Measurements from ENCODE around the gene MGLL.
"Not testable (repeated sequence)": the region's sequence is repeated elsewhere in the genome, so short reads cannot be mapped to it uniquely, and the experiment has no call there.

MGLL gene

DNA sequence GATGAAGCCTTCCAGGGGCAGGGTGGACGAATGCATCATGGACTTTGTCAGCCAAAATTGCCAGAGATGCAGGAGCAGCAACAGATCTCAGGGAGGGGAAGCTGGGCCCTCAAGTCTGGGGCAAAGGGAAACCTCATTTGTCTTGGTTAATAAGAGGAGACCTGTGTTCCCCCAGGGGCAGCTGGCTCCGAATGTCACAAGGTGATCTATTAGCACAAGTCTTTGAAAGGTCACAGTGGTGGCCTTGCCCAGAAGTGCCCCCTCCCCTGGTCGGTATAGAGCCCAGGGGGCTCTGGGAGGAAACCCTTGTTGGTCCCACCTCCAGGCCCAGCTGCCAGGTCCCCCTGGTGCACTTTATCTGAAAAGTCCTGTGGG, 103.4 kb downstream of the MGLL start:
- DNase-seq = no peak

DNA sequence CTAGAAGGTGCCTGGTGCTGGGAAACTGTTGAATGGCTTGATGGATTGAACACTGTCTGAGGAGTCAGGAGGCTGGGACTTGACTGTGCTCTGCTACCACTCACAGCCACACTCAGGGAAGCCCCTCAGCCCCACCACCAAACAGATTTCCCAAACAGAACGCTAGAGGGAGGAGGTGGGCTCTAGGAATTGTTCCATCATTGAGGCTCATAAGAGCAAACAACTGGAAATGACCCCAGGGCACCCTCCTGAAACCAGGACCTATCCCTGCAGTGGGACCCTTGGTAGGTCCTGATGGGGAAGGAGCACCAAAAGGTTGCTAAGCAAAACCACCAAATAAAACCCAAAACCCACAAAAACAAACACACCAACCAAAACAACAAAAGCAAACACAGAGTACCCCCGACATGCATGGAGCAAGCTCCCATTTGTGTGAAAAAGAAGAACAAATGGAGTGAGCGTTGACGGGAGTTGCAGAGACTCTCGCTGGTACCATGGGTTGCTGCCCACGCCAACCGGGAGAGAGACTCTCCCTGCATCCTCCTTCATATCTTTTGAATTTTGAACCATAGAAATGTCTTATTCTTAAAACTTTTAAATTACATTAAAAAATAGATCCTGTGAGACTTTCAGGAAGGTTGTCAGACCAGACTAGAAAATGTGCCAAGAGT, 103.9 kb downstream of the MGLL start:
- DNase-seq = no peak

DNA sequence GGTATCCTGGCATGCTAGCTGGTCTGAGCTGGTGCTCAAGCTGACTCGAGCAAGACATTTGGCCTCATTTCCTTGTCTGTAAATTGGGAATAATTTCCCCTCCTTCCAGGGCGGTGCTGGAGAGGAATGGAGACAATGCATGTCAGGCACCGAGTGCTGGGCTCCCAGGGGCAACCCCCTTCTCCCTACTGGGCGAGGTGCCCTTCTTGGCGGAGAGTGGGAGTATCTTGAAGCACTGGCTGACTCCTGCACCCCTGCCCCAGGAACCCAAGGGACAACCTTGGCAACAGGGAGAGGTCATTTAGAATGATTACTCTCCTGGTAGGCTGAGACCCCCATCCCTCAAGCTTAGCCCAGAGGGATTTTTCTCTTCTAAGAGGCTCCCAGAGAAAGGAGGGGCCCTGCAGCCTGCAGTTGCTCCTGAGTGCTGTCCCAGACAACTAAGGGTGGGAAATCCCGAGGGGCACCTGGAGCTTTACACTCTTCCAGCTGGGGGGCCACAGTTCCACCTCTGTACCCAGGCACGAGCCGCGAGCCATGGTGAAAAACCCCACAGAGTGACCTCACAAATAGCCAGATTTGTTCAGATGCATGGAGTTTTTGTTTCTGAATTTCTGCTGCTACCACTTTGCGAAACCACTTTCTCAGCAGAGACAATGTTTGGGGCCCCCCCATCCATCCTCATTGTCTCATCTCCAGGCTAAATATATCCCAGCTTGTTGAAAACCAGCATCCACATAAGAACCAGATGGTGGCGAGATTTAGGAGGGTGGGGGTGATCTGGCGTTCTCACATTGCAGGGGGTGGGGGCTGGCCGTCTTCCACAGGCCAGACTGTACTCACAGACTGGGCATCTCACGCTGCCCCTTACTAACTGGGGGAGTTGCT, 104.7 kb downstream of the MGLL start:
- DNase-seq = no peak

DNA sequence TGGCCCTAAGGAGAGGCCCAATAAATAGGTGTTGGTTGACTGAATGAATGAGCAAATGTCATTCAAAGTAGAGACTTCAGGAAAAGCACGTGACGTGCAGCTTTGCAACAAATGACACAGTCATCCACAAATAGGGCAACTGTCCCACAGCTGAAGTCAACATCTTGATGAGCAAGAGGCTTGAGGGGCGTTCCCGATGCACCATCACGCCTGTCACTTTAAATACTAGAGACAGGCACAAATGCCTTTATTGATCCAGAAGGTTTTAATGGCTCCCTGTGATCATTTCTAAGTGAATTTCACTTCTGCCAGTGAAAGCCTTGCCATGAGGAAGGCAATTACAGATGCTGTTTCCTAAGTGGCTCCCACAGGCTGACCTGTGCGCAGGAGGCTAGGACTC, 105.9 kb downstream of the MGLL start:
- no peak for DNase-seq

DNA sequence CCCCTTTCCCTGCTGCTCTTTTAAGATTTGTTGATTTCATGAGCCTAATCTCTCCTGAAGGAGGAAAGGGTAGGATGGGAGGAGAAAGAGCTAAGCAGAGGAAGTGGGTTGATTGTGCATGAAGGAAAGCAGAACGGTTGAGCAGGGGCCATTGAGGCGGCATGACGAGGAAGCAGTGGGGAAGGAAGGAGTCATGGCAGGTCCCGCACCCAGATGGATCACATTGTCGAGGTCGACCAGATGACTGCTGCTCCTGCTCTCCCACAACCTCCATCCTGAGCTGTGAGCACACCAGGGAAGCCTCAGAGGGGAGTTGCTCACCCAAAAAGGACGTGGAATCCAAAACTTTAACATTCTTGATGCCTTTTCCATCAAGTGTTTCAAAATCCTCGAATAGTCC, 106.8 kb downstream of the MGLL start:
- DNase-seq = no peak

DNA sequence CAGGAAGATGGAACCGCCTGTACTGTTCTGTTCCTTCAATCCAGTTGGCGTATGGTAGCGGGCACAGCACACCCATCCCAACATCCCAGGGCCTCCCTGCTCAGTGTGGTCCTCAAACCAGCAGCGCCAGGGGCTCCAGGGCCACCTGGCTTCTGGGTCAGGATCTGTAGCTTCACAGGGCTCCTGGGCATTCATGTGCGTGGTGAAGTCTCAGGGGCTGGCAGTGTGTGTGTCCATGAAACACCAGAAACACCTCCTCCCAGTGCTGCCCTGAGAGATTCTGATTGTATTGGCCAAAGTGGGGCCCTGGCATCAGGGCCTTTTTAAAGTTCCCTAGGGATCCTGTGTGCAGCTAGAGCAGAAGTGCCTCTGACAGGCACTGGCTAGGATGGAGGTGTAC, 107.4 kb downstream of the MGLL start:
- DNase-seq = no peak

DNA sequence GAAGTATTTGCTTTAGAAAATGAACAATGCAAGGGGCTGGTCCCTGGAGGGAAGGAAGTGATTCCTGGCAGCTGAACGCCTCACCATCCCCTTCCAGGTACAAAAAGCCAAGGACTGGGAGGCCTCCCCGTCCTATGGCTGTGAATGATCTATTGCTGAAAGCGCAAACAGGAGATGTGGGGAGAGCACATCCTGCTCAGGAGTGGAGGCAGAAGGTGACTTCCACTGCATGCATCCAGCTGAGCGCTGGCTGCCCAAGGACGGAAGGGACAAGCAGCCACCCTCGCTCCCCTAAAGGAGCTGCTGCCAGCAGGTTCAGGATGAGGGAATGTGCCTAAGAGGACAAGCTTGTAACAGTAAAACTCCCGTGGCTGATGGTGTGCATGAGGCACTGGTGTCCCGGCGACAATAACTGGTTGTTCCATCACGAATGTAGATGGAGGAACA, 108.2 kb downstream of the MGLL start:
- DNase-seq = no peak

DNA sequence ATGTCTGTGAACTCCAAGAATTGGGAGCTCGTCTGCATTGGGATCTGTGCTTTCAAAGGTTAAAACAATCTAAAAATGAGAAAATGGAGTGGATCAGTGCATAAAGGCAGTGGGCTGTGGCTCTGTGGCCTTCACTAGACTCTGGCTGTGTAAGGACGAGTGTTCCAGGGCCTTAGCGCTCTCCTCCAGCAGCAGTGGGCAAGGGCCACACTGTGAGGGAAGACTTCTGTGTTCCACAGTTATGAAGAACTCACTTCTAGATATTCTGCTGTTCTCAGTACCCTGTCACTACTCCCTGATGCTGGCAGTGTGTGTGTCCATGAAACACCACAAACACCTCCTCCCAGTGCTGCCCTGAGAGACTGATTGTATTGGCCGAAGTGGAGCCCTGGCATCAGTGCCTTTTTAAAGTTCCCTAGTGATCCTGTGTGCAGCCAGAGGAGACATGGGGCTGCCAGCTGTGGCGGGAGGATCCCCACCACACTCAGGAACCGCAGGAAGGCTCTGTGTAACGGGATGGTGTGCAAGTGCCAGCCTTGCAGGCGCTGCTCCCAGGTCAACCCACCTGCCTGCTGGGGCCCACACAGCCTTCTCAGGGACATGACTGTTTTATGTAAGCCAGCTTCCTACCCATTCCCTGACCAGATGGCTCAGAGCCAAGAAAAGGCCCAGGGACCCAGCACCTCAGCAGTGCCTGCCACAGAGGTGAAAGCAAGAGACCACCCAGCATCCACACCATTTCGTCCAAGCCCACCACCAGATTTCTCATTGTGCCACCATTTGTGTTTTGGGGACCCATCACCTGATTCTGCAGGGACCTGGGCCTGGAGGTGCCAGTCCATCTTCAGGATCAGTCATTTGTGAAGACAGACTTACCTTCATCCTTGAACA, 109.2 kb downstream of the MGLL start:
- DNase-seq = no peak

DNA sequence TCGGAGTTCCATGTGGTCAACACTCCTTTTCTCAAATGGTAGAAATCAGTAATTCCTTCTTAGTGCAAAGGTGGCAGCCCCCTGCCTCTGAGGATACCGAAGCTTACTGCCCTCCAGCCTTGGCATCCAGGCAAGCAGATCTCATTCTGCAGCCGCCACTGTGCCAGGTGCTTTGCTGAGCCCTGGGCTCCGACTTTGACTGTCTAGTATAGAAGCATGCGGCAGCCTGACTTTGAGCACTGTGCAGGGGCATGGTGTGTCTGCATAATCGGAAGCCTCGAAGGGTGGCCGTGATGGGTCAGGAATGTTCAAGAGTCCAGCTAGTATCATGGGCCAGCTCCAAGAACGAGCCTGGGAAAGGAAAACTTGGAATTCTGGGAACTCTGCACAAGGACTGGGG, 109.9 kb downstream of the MGLL start:
- no peak for DNase-seq

DNA sequence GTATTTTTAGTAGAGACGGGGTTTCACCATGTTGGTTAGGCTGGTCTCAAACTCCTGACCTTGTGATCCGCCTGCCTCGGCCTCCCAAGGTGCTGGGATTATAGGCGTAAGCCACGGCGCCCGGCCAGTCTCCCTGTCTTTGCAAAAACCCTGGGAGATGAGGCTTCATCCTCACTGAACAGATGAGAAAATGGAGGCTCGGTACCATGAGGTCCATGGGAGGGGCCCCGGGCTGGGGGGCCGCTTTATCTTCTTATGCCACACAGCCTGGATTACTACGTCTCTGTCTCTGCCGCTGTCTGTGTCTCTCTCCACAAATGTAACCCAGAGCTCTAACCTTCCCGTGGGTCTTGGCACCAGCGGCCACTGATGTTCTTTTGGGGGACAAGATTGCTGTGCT, 110.4 kb downstream of the MGLL start:
- DNase-seq = no peak

DNA sequence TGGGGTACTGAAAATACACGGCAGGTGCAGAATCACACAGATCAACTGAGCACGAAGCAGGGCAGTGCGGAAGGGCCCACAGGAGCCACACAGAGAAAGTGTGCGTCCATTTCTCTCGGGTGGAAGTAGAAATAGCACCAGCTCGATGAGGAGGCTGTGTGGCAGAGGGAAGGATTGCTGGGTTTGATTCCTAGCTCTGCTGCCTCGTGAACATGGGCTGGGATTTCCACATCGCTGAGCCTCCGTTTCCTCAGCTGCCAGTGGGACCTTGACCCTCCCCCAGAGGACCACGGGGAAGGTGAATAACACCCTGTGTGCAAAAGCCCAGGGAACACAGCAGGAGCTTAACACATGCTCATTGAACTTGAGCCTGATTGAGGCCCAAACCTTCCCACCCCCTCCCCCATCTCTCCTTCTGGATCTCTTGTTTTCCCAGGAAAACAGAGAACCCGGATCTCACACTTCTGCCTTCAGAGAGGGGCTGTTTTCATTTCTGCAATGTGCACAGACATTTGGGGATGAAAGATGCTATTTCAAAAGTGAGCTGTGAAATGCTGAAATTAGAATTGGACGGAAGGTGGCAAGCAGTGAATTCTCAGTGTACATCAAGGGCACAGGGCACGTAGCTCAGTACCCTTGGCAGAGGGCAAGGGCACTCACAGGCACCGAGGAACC, 111.2 kb downstream of the MGLL start:
- no peak for DNase-seq

DNA sequence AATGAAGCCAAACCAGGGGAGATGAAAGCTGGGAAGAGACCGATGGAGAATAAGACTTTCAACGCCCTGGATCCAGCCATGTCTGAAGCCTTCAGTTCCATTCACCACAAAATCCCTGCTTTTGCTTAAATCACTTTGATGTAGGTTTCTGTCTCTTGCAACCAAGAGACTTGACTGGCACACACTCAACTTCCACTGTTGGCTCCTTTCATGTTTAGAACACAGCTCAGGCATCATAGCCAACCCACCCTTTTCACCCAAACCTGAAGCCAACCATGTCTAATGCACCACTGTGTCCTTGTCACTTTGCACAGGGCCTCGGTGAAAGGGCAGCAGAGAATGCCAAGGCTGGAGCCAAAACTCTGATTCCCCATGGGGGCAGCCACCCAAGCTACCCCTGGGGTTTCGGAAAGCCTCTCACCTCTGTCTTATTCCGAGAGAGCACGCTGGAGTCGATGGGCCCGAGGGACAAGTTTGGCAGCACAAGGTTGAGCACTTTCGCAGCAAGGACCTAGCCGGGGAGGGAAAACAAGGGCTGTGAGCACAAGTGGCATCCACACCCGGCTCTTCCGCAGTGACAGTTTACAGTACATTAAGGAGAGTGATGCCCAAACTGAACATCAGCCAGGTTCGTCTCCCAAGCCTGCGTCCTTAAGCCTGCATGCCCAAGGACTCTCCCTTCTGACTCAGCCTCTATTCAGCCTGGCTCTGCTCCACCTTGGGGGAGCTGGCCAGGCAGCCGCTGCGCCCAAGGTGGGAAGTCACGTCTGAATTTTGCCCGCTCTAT, 112.0 kb downstream of the MGLL start:
- no peak for DNase-seq

DNA sequence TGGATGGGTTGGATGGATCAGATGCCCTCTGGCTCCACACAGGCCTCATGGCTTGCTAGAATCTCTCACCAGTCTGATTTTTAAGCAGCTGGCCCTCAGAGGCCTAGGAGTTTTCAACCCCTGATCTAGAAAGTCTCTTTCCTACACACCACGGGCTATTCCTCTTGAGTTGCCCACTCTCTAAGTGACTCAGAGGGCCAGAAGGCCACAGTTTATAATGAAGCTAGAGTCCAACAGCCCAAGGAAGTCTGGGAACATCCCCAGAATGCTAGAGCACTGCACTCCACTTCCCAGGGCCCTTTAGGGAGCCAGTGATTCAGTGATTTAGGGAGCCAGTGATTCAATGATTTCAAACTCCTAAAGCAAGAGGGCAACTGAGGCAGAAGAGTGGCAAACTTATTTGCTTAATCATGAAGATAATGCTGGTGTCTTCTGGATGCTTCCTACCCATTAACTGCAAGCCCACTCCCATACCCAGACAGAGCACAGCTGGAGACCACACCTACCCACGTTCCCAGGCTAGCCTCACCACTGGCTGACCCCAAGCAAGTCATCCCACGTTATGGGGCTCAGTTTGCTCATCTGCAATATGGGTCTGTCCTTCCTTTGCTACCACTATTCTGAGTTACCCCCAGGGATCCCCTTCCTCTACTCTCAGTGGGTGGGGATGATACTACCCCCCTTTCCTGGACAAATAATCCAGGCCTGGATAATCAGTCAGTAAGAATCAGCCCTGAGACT, 112.8 kb downstream of the MGLL start:
- DNase-seq = no peak

DNA sequence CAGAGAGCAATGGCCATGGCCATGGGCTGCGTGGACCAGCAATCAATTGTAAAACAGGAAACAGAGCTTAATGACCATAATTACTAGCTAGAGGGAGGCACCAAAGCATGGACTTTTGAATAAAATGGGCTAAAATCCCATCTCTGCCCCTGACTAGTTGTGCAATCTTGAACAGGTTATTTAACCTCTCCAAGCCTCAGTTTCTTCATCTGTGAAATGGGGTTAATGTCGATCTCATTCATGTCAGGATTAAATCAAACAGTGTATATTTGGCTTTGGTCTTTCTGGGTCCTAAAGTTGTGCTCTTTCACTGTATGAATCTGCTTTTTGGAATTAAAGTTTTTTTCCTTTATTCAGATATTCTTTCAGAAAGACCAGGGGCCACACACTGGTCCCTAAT, 113.5 kb downstream of the MGLL start:
- no peak for DNase-seq

DNA sequence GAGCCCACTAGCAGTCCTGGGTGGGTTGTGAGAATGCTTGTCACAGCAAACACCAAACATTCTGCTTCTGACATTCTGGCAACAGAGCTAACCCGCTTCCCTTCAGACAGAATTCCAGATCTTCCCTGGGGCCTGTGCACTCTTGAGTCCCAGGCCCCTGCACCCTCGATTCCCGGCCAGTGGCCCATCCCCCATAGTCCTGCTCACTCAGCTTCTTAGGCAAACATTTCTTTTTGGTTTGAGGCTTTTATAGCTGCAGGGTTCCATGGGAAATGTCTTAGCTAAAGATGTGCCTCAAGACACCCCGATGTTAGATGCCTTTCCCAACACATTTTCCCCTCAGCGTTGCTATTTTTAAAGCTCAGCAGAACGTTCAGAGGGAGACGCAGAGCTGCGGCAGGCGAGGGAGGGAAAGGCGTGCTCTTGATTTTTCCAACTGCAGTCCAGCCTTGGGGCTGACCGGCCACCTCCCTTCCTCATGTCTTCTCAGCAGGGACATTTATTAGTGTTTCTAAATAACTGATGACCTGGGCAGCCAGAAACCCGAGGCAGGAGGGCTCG, 114.4 kb downstream of the MGLL start:
- DNase-seq = no peak

DNA sequence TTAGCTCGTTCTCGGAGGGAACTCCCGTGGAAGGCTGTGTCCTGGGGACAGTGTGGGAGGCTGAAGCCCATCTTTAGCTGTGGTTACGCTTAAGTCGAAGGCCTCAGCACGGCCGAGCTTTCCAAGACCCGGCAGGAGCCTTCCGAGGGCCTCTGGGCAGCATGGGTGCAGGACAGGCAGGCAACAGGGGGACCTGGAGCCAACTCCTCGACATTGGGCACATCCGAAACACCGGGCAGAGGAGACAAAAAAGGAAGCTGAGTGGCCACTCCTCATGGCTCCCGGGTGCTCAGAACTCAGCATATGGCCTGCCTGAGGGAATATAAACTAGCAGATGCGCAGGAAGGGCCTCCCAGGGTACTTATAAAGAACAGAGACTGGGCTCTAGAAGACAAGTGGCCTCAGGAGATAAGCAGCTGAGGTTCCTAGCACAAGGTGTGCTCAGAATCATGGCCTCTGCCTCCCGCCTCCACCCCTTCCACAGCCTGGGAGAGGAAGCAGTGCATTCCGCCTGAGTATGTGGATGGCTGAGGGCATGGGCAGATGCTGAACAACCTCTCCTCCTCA, 115.4 kb downstream of the MGLL start:
- DNase-seq = no peak

DNA sequence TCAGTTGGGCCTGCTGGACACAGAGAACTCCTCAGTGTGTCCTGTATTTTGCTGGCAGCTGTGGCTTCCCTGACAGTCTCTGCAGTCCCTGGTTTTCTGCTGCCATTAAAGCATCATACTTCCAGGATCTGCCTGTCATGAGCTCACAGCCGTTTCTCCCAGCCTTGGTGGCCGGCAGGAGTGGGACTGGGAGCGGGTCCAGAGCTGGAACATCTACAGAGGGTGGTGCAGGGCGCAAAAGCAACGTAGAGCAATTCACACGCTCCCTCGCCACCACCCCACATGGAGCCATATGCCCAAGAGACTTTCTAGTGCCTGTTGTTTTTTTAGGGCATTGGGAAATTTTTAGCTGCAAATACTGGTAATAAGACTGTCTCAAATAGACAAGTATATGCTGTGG, 116.0 kb downstream of the MGLL start:
- DNase-seq = no peak

DNA sequence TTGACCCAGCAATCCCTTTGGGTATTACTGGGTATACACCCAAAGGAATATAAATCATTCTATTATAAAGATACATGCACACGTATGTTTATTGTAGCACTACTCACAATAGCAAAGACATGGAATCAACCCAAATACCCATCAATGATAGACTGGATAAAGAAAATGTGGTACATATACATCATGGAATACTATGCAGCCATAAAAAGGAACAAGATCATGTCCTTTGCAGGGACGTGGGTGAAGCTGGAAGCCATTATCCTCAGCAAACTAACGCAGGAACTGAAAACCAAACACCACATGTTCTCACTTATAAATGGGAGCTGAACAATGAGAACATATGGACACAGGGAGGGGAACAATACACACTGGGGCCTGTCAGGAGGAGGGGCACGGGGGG, 117.5 kb downstream of the MGLL start:
- not testable (repeated sequence) for DNase-seq

DNA sequence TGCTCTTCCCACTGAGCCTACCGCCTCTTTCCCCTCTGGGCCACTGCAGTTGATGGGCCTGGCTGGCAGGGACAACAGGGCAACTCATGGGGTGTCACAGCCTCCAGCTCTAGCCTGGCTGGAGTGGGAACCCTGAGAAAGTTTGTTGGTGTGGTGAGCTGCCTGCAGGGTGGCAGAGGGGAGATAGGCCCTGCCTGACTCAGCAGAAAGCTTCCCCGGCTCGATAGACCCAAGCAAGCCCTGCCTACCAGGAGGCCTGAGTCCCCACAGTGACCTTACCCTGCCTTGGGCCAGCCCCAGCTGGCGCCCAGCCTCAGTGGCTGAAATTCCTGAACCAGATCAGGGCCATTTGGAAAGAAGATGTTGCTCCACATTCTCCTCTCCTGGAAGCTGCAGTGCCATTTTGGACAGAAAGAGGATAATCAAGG, 120.2 kb downstream of the MGLL start:
- DNase-seq = no peak

DNA sequence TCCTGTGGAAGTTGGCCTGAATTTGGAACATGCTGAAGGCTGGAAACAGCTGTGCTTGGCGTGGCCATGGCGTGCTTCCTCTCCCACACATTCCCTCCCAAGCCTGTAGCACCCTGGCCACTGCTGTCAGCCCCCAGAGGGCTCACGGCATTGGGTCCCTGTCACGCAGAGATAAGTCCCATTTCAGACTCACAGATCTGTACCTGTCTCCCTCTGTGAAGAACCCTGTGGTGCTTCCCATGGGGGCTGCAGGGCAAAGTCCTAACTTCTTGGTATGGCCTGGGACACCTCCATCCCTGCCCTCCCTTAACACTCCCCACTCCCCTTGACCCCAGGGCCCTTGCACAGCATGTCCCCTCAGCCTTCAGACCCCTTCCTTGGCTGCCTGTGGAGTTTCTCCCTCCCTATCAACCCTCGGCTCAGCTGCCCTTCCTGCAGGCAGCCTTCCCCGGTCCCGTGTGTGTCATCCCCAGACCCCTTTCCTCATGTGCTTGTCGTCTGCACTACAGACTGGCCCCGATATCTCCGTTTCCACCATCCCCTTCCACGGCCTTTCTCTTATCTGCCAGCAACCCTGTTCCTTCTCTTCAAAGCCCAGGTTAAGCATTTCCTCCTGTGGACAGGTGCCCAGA, 120.9 kb downstream of the MGLL start:
- no peak for DNase-seq
